Subcutaneous abdominal adipose tissue (tissue), 5 donors: ENCODE measurements around the gene ZBTB8A.
"Not testable (repeated sequence)": the region's sequence is repeated elsewhere in the genome, so short reads cannot be mapped to it uniquely, and the experiment has no call there.

ENCODE experiments used
- H3K27ac ChIP-seq: one replicate; pipeline ENCODE4 v1.7.0; 2013; ENCODE audit warnings: low read depth, mild to moderate bottlenecking, inconsistent platforms, low read length, moderate library complexity
- H3K27me3 ChIP-seq, 5 donors: one replicate each; pipeline ENCODE4 v1.7.0; 2013; ENCODE audit warnings: low read length in 5 of 5, inconsistent platforms in 1 of 5; ENCODE audit not compliant: control insufficient read depth in 5 of 5, insufficient read depth in 4 of 5
- H3K36me3 ChIP-seq, 5 donors: one replicate each; pipeline ENCODE4 v1.7.0; 2013; ENCODE audit warnings: low read length in 5 of 5; ENCODE audit not compliant: control insufficient read depth in 5 of 5, insufficient read depth in 5 of 5
- H3K4me1 ChIP-seq, 5 donors: one replicate each; pipeline ENCODE4 v1.7.0; 2013; ENCODE audit warnings: low read length in 5 of 5, mild to moderate bottlenecking in 3 of 5, moderate library complexity in 1 of 5; ENCODE audit not compliant: control insufficient read depth in 5 of 5, insufficient read depth in 5 of 5
- H3K4me3 ChIP-seq, 5 donors: one replicate each; pipeline ENCODE4 v1.7.0; 2013; ENCODE audit warnings: low read length in 5 of 5, low read depth in 1 of 5
- H3K9ac ChIP-seq, 5 donors: one replicate each; pipeline ENCODE4 v1.7.0; 2013; ENCODE audit warnings: low read length in 5 of 5, mild to moderate bottlenecking in 4 of 5, moderate library complexity in 3 of 5
- H3K9me3 ChIP-seq, 5 donors: one replicate each; pipeline ENCODE4 v1.7.0; 2013; ENCODE audit warnings: low read length in 5 of 5; ENCODE audit not compliant: control insufficient read depth in 5 of 5
- donor health status: healthy.
- donor health status: healthy.
- donor health status: healthy.
- donor health status: healthy.
- donor health status: healthy.

The ZBTB8A gene

GRCh38 chr1:32503153-32503552, 36.1 kb upstream of the ZBTB8A start:
- H3K4me1 ChIP-seq, result peaks cover 0 to 21% (median 5%) of the 10 kb centered on the region in 5 donors
- no peaks in the 10 kb centered on the region for H3K27me3 ChIP-seq
- no peak overlapping the region for H3K27ac ChIP-seq
- no peaks in the 10 kb centered on the region for H3K9me3 ChIP-seq
- H3K36me3 ChIP-seq, result no peaks in the 10 kb centered on the region
- H3K9ac ChIP-seq, result no peak overlapping the region
- H3K4me3 ChIP-seq, result no peak overlapping the region

- no peak overlapping the region for H3K9ac ChIP-seq
- H3K4me3 ChIP-seq, result no peak overlapping the region
- no peaks in the 10 kb centered on the region for H3K9me3 ChIP-seq
- H3K36me3 ChIP-seq, result no peaks in the 10 kb centered on the region
- peaks cover 0 to 7% (median 0%) of the 10 kb centered on the region in 5 donors for H3K4me1 ChIP-seq
- H3K27me3 ChIP-seq, result no peaks in the 10 kb centered on the region
- no peak overlapping the region for H3K27ac ChIP-seq
These were observed 32.2 kb upstream of the ZBTB8A start for GRCh38 chr1:32507021-32507420.

- Histone ChIP-seq H3K27me3 (no peaks in the 10 kb centered on the region), H3K27ac (no peak overlapping the region), H3K9ac (no peak overlapping the region), H3K4me3 (no peak overlapping the region), H3K36me3 (no peaks in the 10 kb centered on the region), H3K9me3 (no peaks in the 10 kb centered on the region), H3K4me1 (no peaks in the 10 kb centered on the region)
These were observed 30.5 kb upstream of the ZBTB8A start for GRCh38 chr1:32508761-32509160.

GRCh38 chr1:32509939-32510338, 29.3 kb upstream of the ZBTB8A start:
- Histone ChIP-seq H3K4me1 (no peaks in the 10 kb centered on the region), H3K27ac (no peak overlapping the region), H3K9me3 (no peaks in the 10 kb centered on the region), H3K27me3 (no peaks in the 10 kb centered on the region), H3K36me3 (no peaks in the 10 kb centered on the region), H3K9ac (no peak overlapping the region), H3K4me3 (no peak overlapping the region)

GRCh38 chr1:32516402-32516801, 22.8 kb upstream of the ZBTB8A start:
- no peak overlapping the region for H3K4me3 ChIP-seq
- no peak overlapping the region for H3K9ac ChIP-seq
- no peak overlapping the region for H3K27ac ChIP-seq
- H3K9me3 ChIP-seq, result no peaks in the 10 kb centered on the region
- H3K4me1 ChIP-seq, result peaks cover 0 to 6% (median 0%) of the 10 kb centered on the region in 5 donors
- H3K27me3 ChIP-seq, result no peaks in the 10 kb centered on the region
- H3K36me3 ChIP-seq, result no peaks in the 10 kb centered on the region

GRCh38 chr1:32518976-32519375, 20.3 kb upstream of the ZBTB8A start:
- H3K36me3 ChIP-seq, result no peaks in the 10 kb centered on the region
- H3K9ac ChIP-seq, result no peak overlapping the region
- no peaks in the 10 kb centered on the region for H3K9me3 ChIP-seq
- no peaks in the 10 kb centered on the region for H3K27me3 ChIP-seq
- H3K4me1 ChIP-seq, result peaks cover 0 to 6% (median 0%) of the 10 kb centered on the region in 5 donors
- no peak overlapping the region for H3K27ac ChIP-seq
- H3K4me3 ChIP-seq, result no peak overlapping the region

- no peaks in the 10 kb centered on the region for H3K27me3 ChIP-seq
- H3K27ac ChIP-seq, result no peak overlapping the region
- H3K9me3 ChIP-seq, result no peaks in the 10 kb centered on the region
- H3K4me3 ChIP-seq, result peak overlapping the region in 2 of 5 donors; percentile 59
- H3K9ac ChIP-seq, result no peak overlapping the region
- H3K4me1 ChIP-seq, result peaks cover 0 to 6% (median 0%) of the 10 kb centered on the region in 5 donors
- H3K36me3 ChIP-seq, result no peaks in the 10 kb centered on the region
These were observed 18.1 kb upstream of the ZBTB8A start for GRCh38 chr1:32521165-32521564.

GRCh38 chr1:32525053-32525452, 14.2 kb upstream of the ZBTB8A start:
- H3K9me3 ChIP-seq, result no peaks in the 10 kb centered on the region
- no peak overlapping the region for H3K27ac ChIP-seq
- H3K4me3 ChIP-seq, result no peak overlapping the region
- no peak overlapping the region for H3K9ac ChIP-seq
- no peaks in the 10 kb centered on the region for H3K36me3 ChIP-seq
- no peaks in the 10 kb centered on the region for H3K27me3 ChIP-seq
- H3K4me1 ChIP-seq, result peaks cover 0 to 6% (median 0%) of the 10 kb centered on the region in 5 donors

GRCh38 chr1:32525661-32526444, 13.4 kb upstream of the ZBTB8A start:
- Histone ChIP-seq H3K9me3 (no peaks in the 10 kb centered on the region), H3K9ac (no peak overlapping the region), H3K4me1 (peaks cover 0 to 2% (median 0%) of the 10 kb centered on the region in 5 donors), H3K27ac (no peak overlapping the region), H3K27me3 (no peaks in the 10 kb centered on the region), H3K36me3 (no peaks in the 10 kb centered on the region), H3K4me3 (no peak overlapping the region)

GRCh38 chr1:32528550-32528949, 10.7 kb upstream of the ZBTB8A start:
- H3K27me3 ChIP-seq, H3K4me3 ChIP-seq, H3K27ac ChIP-seq, H3K4me1 ChIP-seq, H3K9ac ChIP-seq, H3K9me3 ChIP-seq, H3K36me3 ChIP-seq: not testable (repeated sequence)
